ENCODE data around the gene CCDC92. TPM values are rescaled to one million over a fixed set of nuclear protein-coding genes. Genes with fewer than 3 reads are reported as not detected.

CCDC92 gene
- total RNA-seq, 1 experiment from 2014 or later: 32.3 TPM

DNA sequence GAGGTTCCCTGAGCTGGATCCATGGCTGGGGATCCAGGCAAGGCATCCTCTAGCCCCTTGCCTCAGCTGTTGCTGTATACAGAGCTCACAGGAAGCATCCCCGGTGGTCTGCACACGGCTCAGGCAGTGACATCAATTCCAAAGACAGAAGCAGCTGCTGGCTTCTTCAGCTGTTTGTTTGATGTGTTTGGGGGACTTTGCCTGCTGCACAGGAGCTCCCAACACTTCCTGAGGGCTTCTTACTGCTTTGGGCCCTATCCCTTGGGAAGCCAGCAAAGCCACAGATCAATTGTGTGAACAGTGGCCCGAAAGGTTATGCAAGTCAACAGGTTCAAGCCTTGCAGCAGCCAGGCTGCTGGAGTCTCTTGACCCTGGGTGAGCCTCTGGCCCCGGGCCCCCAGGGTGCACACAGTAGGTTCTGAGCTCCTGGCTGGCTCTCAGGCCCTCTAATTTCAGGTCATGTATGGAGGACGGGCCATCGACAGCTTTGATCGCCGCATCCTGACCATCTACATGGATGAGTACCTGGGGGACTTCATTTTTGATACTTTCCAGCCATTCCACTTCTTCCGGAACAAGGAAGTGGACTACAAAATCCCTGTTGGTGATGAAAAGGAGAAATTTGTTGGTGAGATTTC lies 42.6 kb downstream of the CCDC92 start:
- no peaks in the 10 kb centered on the region for H3K4me1 Mint-ChIP-seq (ENCODE audit: insufficient read depth, unreplicated experiment)
- DNase-seq (ENCODE audit: unreplicated experiment): no peak
- H3K9me3 Mint-ChIP-seq (ENCODE audit: unreplicated experiment): no peaks in the 10 kb centered on the region
- POLR2A ChIA-PET: interaction anchor here (1.0 kb wide), 1 partner anchor 14 kb away, joined by 5 read pairs; no protein-coding TSS in a partner anchor
- BruUV-seq (replicated peaks): no TSS peak
- peaks cover 4% of the 10 kb centered on the region for H3K27me3 Mint-ChIP-seq (ENCODE audit: insufficient read depth, unreplicated experiment)
- no peaks in the 10 kb centered on the region for H3K36me3 Mint-ChIP-seq (ENCODE audit: insufficient read depth, unreplicated experiment)
- intact Hi-C loops (cut with micrococcal nuclease): no loop called here
- no peak overlapping the region for H3K4me3 Mint-ChIP-seq (ENCODE audit: unreplicated experiment)
- no peak overlapping the region for H3K27ac Mint-ChIP-seq (ENCODE audit: low read depth, unreplicated experiment)
- CTCF ChIA-PET: interaction anchor here (0.5 to 1.3 kb wide), 4 partner anchors 11 to 423 kb away, joined by 3 to 6 read pairs (median 3); no protein-coding TSS in a partner anchor
- TF ChIP-seq, protein P1, sequence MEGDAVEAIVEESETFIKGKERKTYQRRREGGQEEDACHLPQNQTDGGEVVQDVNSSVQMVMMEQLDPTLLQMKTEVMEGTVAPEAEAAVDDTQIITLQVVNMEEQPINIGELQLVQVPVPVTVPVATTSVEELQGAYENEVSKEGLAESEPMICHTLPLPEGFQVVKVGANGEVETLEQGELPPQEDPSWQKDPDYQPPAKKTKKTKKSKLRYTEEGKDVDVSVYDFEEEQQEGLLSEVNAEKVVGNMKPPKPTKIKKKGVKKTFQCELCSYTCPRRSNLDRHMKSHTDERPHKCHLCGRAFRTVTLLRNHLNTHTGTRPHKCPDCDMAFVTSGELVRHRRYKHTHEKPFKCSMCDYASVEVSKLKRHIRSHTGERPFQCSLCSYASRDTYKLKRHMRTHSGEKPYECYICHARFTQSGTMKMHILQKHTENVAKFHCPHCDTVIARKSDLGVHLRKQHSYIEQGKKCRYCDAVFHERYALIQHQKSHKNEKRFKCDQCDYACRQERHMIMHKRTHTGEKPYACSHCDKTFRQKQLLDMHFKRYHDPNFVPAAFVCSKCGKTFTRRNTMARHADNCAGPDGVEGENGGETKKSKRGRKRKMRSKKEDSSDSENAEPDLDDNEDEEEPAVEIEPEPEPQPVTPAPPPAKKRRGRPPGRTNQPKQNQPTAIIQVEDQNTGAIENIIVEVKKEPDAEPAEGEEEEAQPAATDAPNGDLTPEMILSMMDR (IDR thresholded peaks at IDR 0.05; ENCODE audit: unreplicated experiment): no peak

DNA sequence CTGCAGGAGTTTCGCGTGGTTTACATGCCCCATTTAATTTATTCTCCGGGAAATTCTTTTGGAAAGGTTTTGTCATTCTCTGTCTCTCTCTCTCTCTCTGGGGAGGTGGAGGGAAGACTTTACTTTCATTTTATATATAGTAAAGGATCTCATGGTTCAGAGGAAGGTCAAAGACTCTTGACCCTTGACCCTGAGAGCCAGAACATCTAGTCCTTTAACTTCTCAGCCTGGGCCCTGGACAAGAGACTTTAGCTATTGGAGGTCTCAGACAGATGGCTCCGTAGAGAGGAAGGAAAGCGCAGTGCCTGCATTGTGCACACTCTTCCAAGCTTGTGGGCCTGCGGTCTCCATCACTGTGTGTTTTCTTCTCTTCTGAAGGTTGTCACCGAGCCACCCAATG lies 43.7 kb downstream of the CCDC92 start:
- intact Hi-C loops (cut with micrococcal nuclease): no loop called here
- Mint-ChIP-seq H3K4me1 (ENCODE audit: insufficient read depth, unreplicated experiment) (no peaks in the 10 kb centered on the region), H3K4me3 (ENCODE audit: unreplicated experiment) (no peak overlapping the region), H3K27me3 (ENCODE audit: insufficient read depth, unreplicated experiment) (peaks cover 16% of the 10 kb centered on the region), H3K36me3 (ENCODE audit: insufficient read depth, unreplicated experiment) (no peaks in the 10 kb centered on the region), H3K27ac (ENCODE audit: low read depth, unreplicated experiment) (no peak overlapping the region), H3K9me3 (ENCODE audit: unreplicated experiment) (no peaks in the 10 kb centered on the region)
- BruUV-seq (replicated peaks): no TSS peak
- ChIA-PET CTCF (no interaction called here), POLR2A (no interaction called here)
- no peak for DNase-seq (ENCODE audit: unreplicated experiment)
- TF ChIP-seq, protein P1 (IDR thresholded peaks at IDR 0.05; ENCODE audit: unreplicated experiment): no peak

DNA sequence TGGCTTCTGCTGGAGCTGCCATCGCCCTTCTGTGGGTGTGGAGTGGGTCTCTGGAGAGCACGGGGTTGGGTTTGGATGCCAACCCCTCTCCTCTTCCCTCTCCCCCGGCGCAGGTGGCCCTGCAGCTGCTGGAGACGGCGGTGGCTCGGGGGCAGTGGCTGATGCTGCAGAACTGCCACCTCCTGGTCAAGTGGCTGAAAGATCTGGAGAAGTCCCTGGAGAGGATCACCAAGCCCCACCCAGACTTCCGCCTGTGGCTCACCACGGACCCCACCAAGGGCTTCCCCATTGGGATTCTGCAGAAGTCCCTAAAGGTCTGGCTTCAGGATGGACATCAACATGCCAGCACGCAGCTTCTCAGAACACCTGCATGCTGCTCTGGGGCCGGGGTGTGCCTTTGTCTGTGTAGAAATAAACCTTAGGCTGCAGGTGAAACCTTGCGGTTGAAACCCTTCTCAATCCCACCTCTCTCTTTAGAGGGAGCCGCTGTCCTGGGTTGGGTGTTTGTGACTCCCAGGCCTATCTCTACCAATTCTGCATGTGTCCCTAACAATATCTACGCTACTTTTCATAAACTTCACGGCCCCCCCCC lies 44.3 kb downstream of the CCDC92 start:
- Mint-ChIP-seq H3K9me3 (ENCODE audit: unreplicated experiment) (no peaks in the 10 kb centered on the region), H3K4me1 (ENCODE audit: insufficient read depth, unreplicated experiment) (no peaks in the 10 kb centered on the region), H3K36me3 (ENCODE audit: insufficient read depth, unreplicated experiment) (no peaks in the 10 kb centered on the region), H3K4me3 (ENCODE audit: unreplicated experiment) (no peak overlapping the region), H3K27ac (ENCODE audit: low read depth, unreplicated experiment) (no peak overlapping the region), H3K27me3 (ENCODE audit: insufficient read depth, unreplicated experiment) (peaks cover 21% of the 10 kb centered on the region)
- DNase-seq (ENCODE audit: unreplicated experiment): no peak
- ChIA-PET POLR2A (no interaction called here), CTCF (interaction anchor here (0.5 to 0.7 kb wide), 3 partner anchors 14 to 388 kb away, joined by 3 read pairs; no protein-coding TSS in a partner anchor)
- BruUV-seq (replicated peaks): no TSS peak
- TF ChIP-seq, protein P1 (IDR thresholded peaks at IDR 0.05; ENCODE audit: unreplicated experiment): no peak
- intact Hi-C loops (cut with micrococcal nuclease): no loop called here

DNA sequence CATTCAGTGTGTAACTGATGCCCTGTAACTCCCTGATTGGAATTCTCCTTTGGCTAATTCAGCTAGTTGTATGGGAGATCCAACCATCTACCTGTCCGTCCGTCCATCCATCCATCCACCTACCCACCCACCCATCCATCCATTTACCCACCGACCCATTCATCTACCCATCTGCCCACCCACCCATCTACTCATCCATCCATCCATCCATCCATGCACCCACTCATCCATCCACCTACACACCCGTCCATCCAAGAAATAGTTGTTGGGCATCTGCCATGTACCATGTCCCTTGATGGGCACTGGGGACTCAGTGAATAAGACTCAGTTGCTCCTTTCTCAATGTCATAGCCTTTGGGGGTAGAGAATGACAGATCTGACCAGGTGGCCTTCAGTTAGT lies 48.1 kb downstream of the CCDC92 start:
- DNase-seq (ENCODE audit: unreplicated experiment): no peak
- BruUV-seq (replicated peaks): no TSS peak
- ChIA-PET POLR2A (no interaction called here), CTCF (no interaction called here)
- TF ChIP-seq, protein P1 (IDR thresholded peaks at IDR 0.05; ENCODE audit: unreplicated experiment): no peak
- H3K27me3 Mint-ChIP-seq (ENCODE audit: insufficient read depth, unreplicated experiment): peaks cover 33% of the 10 kb centered on the region
- intact Hi-C loops (cut with micrococcal nuclease): no loop called here
- no peak overlapping the region for H3K4me3 Mint-ChIP-seq (ENCODE audit: unreplicated experiment)
- no peak overlapping the region for H3K27ac Mint-ChIP-seq (ENCODE audit: low read depth, unreplicated experiment)
- H3K9me3 Mint-ChIP-seq (ENCODE audit: unreplicated experiment): no peaks in the 10 kb centered on the region
- no peaks in the 10 kb centered on the region for H3K36me3 Mint-ChIP-seq (ENCODE audit: insufficient read depth, unreplicated experiment)
- H3K4me1 Mint-ChIP-seq (ENCODE audit: insufficient read depth, unreplicated experiment): peaks cover 3% of the 10 kb centered on the region

All from MCF 10A (cell line).